Mesothelial cell of epicardium (in vitro differentiated cells): ENCODE measurements around the gene PHLDA2. TPM values are rescaled to one million over a fixed set of nuclear protein-coding genes. Genes with fewer than 3 reads are reported as not detected.

Experiments used
- DNase-seq, 2 experiments: peaks; one replicate each; pipeline ENCODE4 v3.0.0; 2021; ENCODE audit warnings: low spot score in 2 of 2; ENCODE audit not compliant: unreplicated experiment in 2 of 2
- H3K27ac Mint-ChIP-seq: 2 replicates; pipeline ENCODE4 v1.8.0; 2021; ENCODE audit warnings: mixed read lengths
- H3K27me3 Mint-ChIP-seq: 2 replicates; pipeline ENCODE4 v1.8.0; 2021; ENCODE audit warnings: low read depth, mixed read lengths
- H3K36me3 Mint-ChIP-seq: 2 replicates; pipeline ENCODE4 v1.8.0; 2021; ENCODE audit warnings: mixed read lengths
- H3K4me1 Mint-ChIP-seq: 2 replicates; pipeline ENCODE4 v1.8.0; 2021; ENCODE audit warnings: mixed read lengths
- H3K4me3 Mint-ChIP-seq: 2 replicates; pipeline ENCODE4 v1.8.0; 2021; ENCODE audit warnings: mild to moderate bottlenecking, moderate library complexity, mixed read lengths
- H3K9me3 Mint-ChIP-seq: 2 replicates; pipeline ENCODE4 v1.8.0; 2021; ENCODE audit warnings: mixed read lengths
- CTCF ChIP-seq: fragments of 200-600 bp; sonication (generic); IDR thresholded peaks from one replicate; pipeline ENCODE4 v1.5.0; 2021; ENCODE audit warnings: antibody characterized with exemption; ENCODE audit not compliant: unreplicated experiment
- total RNA-seq: library from RNA; stranded (reverse); gene quantifications from 3 replicates; pipeline ENCODE4 v1.2.1, GENCODE V29; 2021

Gene PHLDA2
- total RNA-seq, 1 donor from 2014 or later: 1.9 TPM

- no peak for TF ChIP-seq CTCF
- Mint-ChIP-seq H3K9me3 (no peaks in the 10 kb centered on the region), H3K36me3 (no peaks in the 10 kb centered on the region), H3K4me1 (peaks cover 11% of the 10 kb centered on the region), H3K27ac (no peak overlapping the region), H3K4me3 (peak overlapping the region; percentile 58), H3K27me3 (peaks cover 63% of the 10 kb centered on the region)
- DNase-seq: peak in 1 of 2 experiments; percentile 27
Measured at GRCh38 chr11:2930704-2931419, 1.6 kb upstream of the PHLDA2 start.

GRCh38 chr11:2929950-2930703 is 907 bp upstream of the PHLDA2 start:
- DNase-seq: no peak
- no peaks in the 10 kb centered on the region for H3K9me3 Mint-ChIP-seq
- H3K4me1 Mint-ChIP-seq: peaks cover 11% of the 10 kb centered on the region
- H3K27me3 Mint-ChIP-seq: peaks cover 66% of the 10 kb centered on the region
- no peaks in the 10 kb centered on the region for H3K36me3 Mint-ChIP-seq
- peak; percentile 38 for TF ChIP-seq CTCF
- no peak overlapping the region for H3K27ac Mint-ChIP-seq
- H3K4me3 Mint-ChIP-seq: peak overlapping the region; percentile 58

GRCh38 chr11:2929531-2929949 is 320 bp upstream of the PHLDA2 start:
- TF ChIP-seq CTCF: no peak
- H3K9me3 Mint-ChIP-seq: no peaks in the 10 kb centered on the region
- H3K4me1 Mint-ChIP-seq: peaks cover 11% of the 10 kb centered on the region
- no peak for DNase-seq
- peak overlapping the region; percentile 58 for H3K4me3 Mint-ChIP-seq
- H3K27ac Mint-ChIP-seq: no peak overlapping the region
- peaks cover 66% of the 10 kb centered on the region for H3K27me3 Mint-ChIP-seq
- H3K36me3 Mint-ChIP-seq: no peaks in the 10 kb centered on the region

GRCh38 chr11:2927851-2928604 is 1.2 kb downstream of the PHLDA2 start:
- Mint-ChIP-seq H3K36me3 (no peaks in the 10 kb centered on the region), H3K27me3 (peaks cover 63% of the 10 kb centered on the region), H3K4me1 (peaks cover 11% of the 10 kb centered on the region), H3K27ac (no peak overlapping the region), H3K4me3 (peak overlapping the region; percentile 46), H3K9me3 (no peaks in the 10 kb centered on the region)
- TF ChIP-seq CTCF: no peak
- no peak for DNase-seq

GRCh38 chr11:2927121-2927800 is 2.0 kb downstream of the PHLDA2 start:
- Mint-ChIP-seq H3K27ac (no peak overlapping the region), H3K9me3 (no peaks in the 10 kb centered on the region), H3K36me3 (no peaks in the 10 kb centered on the region), H3K27me3 (peaks cover 58% of the 10 kb centered on the region), H3K4me3 (no peak overlapping the region), H3K4me1 (peaks cover 11% of the 10 kb centered on the region)
- DNase-seq: no peak
- TF ChIP-seq CTCF: no peak
